ENCODE measurements around the gene TMEM134. TPM values are rescaled to one million over a fixed set of nuclear protein-coding genes. Genes with fewer than 3 reads are reported as not detected.
A peak's percentile ranks its signal among the peaks of the same experiment; 100 is the strongest.

The TMEM134 gene
- total RNA-seq, 1 donor from 2014 or later, result 87.5 TPM

- peak within 1 kb of the TSS; percentile 62 for H3K27ac ChIP-seq (replicated peaks)
These were observed 16.7 kb downstream of the TMEM134 start, which contains the start of gene GPR152 for GRCh38 chr11:67452141-67452952. Gene GPR152 (minus strand): TSS chr11:67452729. CDS start chr11:67452724, 5 bp downstream.

GRCh38 chr11:67451658-67451976 is 17.4 kb downstream of the TMEM134 start:
- peak overlapping the region; percentile 62 for H3K27ac ChIP-seq (replicated peaks)
- TF ChIP-seq CTCF (IDR thresholded peaks at IDR 0.05; ENCODE audit: borderline replicate concordance), result no peak

More at GRCh38 chr11:67452141-67452952, 16.7 kb downstream of the TMEM134 start, which contains the start of gene GPR152:
- H3K4me1 ChIP-seq, result peaks cover 9% of the 10 kb centered on the region
- peak; percentile 32 for TF ChIP-seq CTCF (IDR thresholded peaks at IDR 0.05; ENCODE audit: borderline replicate concordance)
- intact Hi-C loops (cut with micrococcal nuclease), result no loop called here
- DNase-seq, result no peak
- no peaks in the 10 kb centered on the region for H3K9me3 ChIP-seq (replicated peaks)
- no peaks in the 10 kb centered on the region for H3K27me3 ChIP-seq (ENCODE audit: low read depth)
- H3K4me3 ChIP-seq, result peak within 1 kb of the TSS; percentile 49
- H3K36me3 ChIP-seq, result no peaks in the 10 kb centered on the region

GRCh38 chr11:67450796-67451657 is 18.0 kb downstream of the TMEM134 start:
- intact Hi-C loops (cut with micrococcal nuclease), result no loop called here
- Histone ChIP-seq H3K4me1 (peaks cover 9% of the 10 kb centered on the region), H3K4me3 (no peak overlapping the region), H3K36me3 (no peaks in the 10 kb centered on the region), H3K9me3 (replicated peaks) (no peaks in the 10 kb centered on the region), H3K27me3 (ENCODE audit: low read depth) (no peaks in the 10 kb centered on the region), H3K27ac (replicated peaks) (no peak overlapping the region)
- no peak for DNase-seq
- no peak for TF ChIP-seq CTCF (IDR thresholded peaks at IDR 0.05; ENCODE audit: borderline replicate concordance)

More at GRCh38 chr11:67451658-67451976, 17.4 kb downstream of the TMEM134 start:
- H3K36me3 ChIP-seq, result no peaks in the 10 kb centered on the region
- no peak for DNase-seq
- no peak overlapping the region for H3K4me3 ChIP-seq
- H3K9me3 ChIP-seq (replicated peaks), result no peaks in the 10 kb centered on the region
- peaks cover 9% of the 10 kb centered on the region for H3K4me1 ChIP-seq
- no peaks in the 10 kb centered on the region for H3K27me3 ChIP-seq (ENCODE audit: low read depth)
- intact Hi-C loops (cut with micrococcal nuclease), result no loop called here

GRCh38 chr11:67449116-67449844 is 19.8 kb downstream of the TMEM134 start:
- no peaks in the 10 kb centered on the region for H3K36me3 ChIP-seq
- TF ChIP-seq CTCF (IDR thresholded peaks at IDR 0.05; ENCODE audit: borderline replicate concordance), result no peak
- H3K27me3 ChIP-seq (ENCODE audit: low read depth), result no peaks in the 10 kb centered on the region
- DNase-seq, result no peak
- intact Hi-C loops (cut with micrococcal nuclease), result no loop called here
- no peaks in the 10 kb centered on the region for H3K9me3 ChIP-seq (replicated peaks)
- no peak overlapping the region for H3K4me3 ChIP-seq
- peaks cover 14% of the 10 kb centered on the region for H3K4me1 ChIP-seq
- no peak overlapping the region for H3K27ac ChIP-seq (replicated peaks)

GRCh38 chr11:67448220-67448609 is 20.8 kb downstream of the TMEM134 start:
- Histone ChIP-seq H3K4me1 (peaks cover 22% of the 10 kb centered on the region), H3K9me3 (replicated peaks) (no peaks in the 10 kb centered on the region), H3K27ac (replicated peaks) (no peak overlapping the region), H3K36me3 (no peaks in the 10 kb centered on the region), H3K27me3 (ENCODE audit: low read depth) (no peaks in the 10 kb centered on the region), H3K4me3 (no peak overlapping the region)
- no peak for DNase-seq
- no peak for TF ChIP-seq CTCF (IDR thresholded peaks at IDR 0.05; ENCODE audit: borderline replicate concordance)
- intact Hi-C loops (cut with micrococcal nuclease), result no loop called here
